Cardiac atrium fibroblast (primary cell): Measurements from ENCODE around the gene SCNN1B. TPM values are rescaled to one million over a fixed set of nuclear protein-coding genes. Genes with fewer than 3 reads are reported as not detected.

Experiments used
- total RNA-seq: library from RNA; depleted of rRNA; stranded (reverse); fragments of >200 nt; gene quantifications from 2 replicates; pipeline ENCODE4 v1.2.3, GENCODE V29; 2015

The SCNN1B gene, protein sequence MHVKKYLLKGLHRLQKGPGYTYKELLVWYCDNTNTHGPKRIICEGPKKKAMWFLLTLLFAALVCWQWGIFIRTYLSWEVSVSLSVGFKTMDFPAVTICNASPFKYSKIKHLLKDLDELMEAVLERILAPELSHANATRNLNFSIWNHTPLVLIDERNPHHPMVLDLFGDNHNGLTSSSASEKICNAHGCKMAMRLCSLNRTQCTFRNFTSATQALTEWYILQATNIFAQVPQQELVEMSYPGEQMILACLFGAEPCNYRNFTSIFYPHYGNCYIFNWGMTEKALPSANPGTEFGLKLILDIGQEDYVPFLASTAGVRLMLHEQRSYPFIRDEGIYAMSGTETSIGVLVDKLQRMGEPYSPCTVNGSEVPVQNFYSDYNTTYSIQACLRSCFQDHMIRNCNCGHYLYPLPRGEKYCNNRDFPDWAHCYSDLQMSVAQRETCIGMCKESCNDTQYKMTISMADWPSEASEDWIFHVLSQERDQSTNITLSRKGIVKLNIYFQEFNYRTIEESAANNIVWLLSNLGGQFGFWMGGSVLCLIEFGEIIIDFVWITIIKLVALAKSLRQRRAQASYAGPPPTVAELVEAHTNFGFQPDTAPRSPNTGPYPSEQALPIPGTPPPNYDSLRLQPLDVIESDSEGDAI
- total RNA-seq: not detected in 2 replicates

DNA sequence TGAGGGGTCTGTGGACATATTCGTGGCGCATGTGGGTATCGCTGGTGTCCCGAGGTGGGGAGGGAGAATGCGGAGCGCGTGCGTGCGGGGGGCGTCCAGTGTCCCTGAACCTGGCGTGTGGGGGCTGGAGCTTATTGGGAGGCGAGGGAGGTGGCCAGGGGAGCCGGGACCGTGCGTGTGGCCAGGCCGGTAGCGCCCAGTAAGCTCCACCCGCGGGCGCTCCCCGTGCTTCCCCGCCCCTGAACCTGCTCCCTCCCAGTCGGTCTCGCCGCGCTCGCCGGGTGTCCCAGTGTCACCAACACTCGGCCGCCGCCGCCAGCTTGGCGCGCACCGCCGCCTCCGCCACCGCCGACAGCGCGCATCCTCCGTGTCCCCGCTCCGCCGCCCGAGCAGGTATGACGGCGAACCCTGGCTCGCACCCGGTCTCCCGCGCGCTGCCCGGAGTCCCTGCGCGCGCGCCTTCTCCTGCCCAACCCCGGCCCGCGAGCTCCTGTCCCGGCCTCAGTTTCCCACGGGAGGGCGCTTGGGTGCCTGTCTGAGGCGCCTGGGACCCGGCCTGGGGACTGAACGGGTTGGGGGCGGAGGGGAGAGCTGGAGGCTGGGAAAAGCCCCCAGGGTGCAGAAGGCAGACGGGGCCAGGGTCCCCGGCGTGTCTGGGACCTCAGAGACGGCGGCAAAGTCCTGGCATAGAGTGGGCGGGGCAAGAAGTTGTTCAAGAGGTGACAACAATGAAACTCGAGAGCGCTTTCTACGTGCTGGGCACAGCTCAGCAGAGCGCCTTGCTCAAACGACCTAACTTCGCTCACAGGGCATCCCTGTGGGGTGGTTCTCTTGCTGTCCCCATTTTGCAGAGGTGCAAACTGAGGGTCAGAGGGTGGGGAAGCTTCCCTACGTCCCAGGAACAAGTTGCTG, at the start of gene SCNN1B:
TSS of gene SCNN1B (plus strand) at position 258 of the 912 bp plus-strand sequence. CDS start 46,298 bp downstream, outside the sequence.

Other genes with a start within 250 kb of the SCNN1B start
- gene USP31, start 152.8 kb upstream of the SCNN1B start, total RNA-seq: 3.9 and 5.1 TPM in 2 replicates
- gene SCNN1G, start 119.6 kb upstream of the SCNN1B start, total RNA-seq: not detected in 2 replicates
- gene COG7, start 150.9 kb downstream of the SCNN1B start, total RNA-seq: 11.0 and 17.8 TPM in 2 replicates
- gene GGA2, start 208.2 kb downstream of the SCNN1B start, total RNA-seq: 17.8 and 22.9 TPM in 2 replicates